Upper lobe of right lung (tissue), 1 donor: Measurements from ENCODE around the gene CD2BP2. TPM values are rescaled to one million over a fixed set of nuclear protein-coding genes. Genes with fewer than 3 reads are reported as not detected.

Experiments
- ATAC-seq: fragments of 200-7000 bp; cut with Tn5 transposase; one replicate; pipeline ENCODE4 v1.9.1; 2020; ENCODE audit warnings: mild to moderate bottlenecking, moderate library complexity
- DNase-seq: peaks from one replicate; pipeline ENCODE4 v3.0.0-alpha.2; 2020
- H3K27ac ChIP-seq: fragments of 200-600 bp; one replicate; pipeline ENCODE4 v1.8.0; 2022
- H3K27me3 ChIP-seq: fragments of 200-600 bp; one replicate; pipeline ENCODE4 v1.8.0; 2022; ENCODE audit warnings: mild to moderate bottlenecking
- H3K36me3 ChIP-seq: fragments of 200-600 bp; one replicate; pipeline ENCODE4 v1.8.0; 2022
- H3K4me1 ChIP-seq: fragments of 200-600 bp; one replicate; pipeline ENCODE4 v1.8.0; 2022
- H3K4me3 ChIP-seq: fragments of 200-600 bp; one replicate; pipeline ENCODE4 v1.8.0; 2022; ENCODE audit warnings: mild to moderate bottlenecking
- H3K9me3 ChIP-seq: fragments of 200-600 bp; one replicate; pipeline ENCODE4 v1.8.0; 2022
- CTCF ChIP-seq: fragments of 200-600 bp; IDR thresholded peaks from one replicate; pipeline ENCODE4 v1.8.0; 2022; ENCODE audit warnings: antibody characterized with exemption
- intact Hi-C: fragments of 100-400 bp; cut with DNase I; formaldehyde crosslinking; loops from one replicate; pipeline ENCODE4 v1.11.0; 2022
- total RNA-seq: library from RNA; stranded (reverse); fragmentation: NEBNext Ultra II Directional; extraction: Animal tissue kit (Norgen Biotek cat#: 25700); gene quantifications from one replicate; pipeline ENCODE4 v1.2.1, GENCODE V29; 2021
- donor health status: DM: no; HTN: yes; CAD: no; lungs with severe emphysema.

Gene CD2BP2
- total RNA-seq, 1 donor from 2014 or later, result 51.5 TPM

GRCh38 chr16:30380072-30380802 lies 25.1 kb upstream of the CD2BP2 start:
- no peak for TF ChIP-seq CTCF
- Histone ChIP-seq H3K27me3 (no peaks in the 10 kb centered on the region), H3K27ac (no peak overlapping the region)

DNA sequence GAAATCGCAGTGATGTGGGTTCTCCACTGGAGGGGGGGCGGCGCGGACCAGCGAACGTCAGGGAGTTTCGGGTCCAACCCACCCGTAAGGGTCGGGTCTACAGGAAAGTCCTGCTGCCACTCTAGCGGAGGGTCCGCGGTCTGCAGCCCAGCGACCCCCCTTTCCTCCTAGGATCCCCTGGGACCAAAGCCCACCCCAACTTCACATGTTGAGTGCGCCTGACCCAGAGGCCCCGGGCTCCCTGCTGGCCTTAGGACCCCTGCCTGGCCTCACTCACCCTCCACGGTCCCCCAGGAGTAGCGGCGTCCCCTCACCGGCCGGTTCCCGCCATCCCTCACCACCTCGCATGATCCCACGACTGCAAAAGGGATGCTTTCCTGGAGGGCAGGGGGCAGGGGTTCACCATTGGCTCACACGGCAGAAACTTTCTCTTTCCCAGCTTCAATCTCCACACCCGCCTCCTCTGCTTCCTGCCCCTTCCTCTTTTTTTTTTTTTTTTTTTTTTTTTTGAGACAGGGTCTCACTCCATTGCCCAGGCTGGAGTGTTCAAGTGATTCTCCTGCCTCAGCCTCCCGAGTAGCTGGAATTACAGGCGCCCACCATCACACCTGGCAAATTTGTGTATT lies 24.2 kb upstream of the CD2BP2 start:
- DNase-seq (peak; percentile 68), ATAC-seq (no peak)
- no peak for TF ChIP-seq CTCF
- no peaks in the 10 kb centered on the region for H3K36me3 ChIP-seq
- intact Hi-C loops, result no loop called here
- peaks cover 16% of the 10 kb centered on the region for H3K4me1 ChIP-seq
- peak overlapping the region; percentile 66 for H3K4me3 ChIP-seq
- no peaks in the 10 kb centered on the region for H3K9me3 ChIP-seq
- H3K27ac ChIP-seq, result peak overlapping the region; percentile 100
- H3K27me3 ChIP-seq, result no peaks in the 10 kb centered on the region

More at GRCh38 chr16:30380072-30380802, 25.1 kb upstream of the CD2BP2 start:
- Histone ChIP-seq H3K9me3 (no peaks in the 10 kb centered on the region), H3K4me3 (no peak overlapping the region), H3K4me1 (peaks cover 16% of the 10 kb centered on the region), H3K36me3 (no peaks in the 10 kb centered on the region)
- intact Hi-C loops, result no loop called here
- no peak for ATAC-seq
- DNase-seq, result no peak

DNA sequence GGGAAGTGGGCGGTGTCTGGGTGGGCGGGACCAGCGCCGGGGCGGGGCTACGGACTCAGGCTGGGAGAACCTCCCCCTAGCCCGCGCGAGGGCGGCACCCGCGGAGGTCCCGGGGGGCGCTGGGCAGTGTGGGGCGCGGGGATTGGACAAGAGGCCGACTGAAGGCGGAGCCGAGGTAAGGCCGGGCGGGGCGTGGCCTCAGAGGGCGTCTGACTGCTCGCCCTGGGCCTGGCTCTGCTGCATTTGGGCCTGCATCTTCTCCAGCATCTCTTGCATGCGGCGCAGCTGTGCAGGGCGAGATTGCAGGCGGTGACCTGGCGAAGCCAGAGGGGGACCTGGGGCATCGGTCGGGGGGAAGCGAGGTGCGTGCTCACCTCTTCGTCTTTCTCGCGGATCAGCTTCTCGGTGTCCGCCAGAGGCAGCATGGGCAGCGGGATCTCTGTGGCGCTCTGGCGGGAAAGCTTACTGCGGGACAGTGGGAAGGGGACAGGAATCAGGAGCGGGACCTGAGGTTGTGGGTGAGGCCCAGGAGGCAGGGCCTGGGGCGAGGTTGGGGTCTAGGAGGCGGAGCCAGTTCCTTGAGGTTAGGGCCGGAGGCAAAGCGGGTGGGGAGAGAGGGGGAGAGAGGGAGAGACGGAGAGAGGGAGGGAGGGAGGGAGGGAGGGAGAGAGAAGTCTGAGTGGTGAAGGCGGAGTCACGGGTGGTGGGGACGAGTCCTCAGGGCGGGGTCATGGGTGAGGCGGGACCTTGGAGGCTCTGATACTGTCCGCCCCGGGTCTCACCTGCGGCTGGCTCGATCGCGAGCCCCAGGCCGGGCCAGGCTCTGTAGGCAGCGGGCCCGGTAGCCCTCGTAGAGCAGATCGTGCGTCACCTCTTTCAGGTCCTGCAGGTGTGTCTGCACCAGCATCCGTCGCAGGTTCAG lies 23.4 kb upstream of the CD2BP2 start:
- no peak for TF ChIP-seq CTCF
- intact Hi-C loops, result no loop called here
- Histone ChIP-seq H3K27me3 (no peaks in the 10 kb centered on the region), H3K4me1 (peaks cover 16% of the 10 kb centered on the region), H3K9me3 (no peaks in the 10 kb centered on the region), H3K4me3 (peak overlapping the region; percentile 66), H3K36me3 (no peaks in the 10 kb centered on the region), H3K27ac (peak overlapping the region; percentile 100)
- peak; percentile 95 for ATAC-seq
- DNase-seq, result peak; percentile 100

DNA sequence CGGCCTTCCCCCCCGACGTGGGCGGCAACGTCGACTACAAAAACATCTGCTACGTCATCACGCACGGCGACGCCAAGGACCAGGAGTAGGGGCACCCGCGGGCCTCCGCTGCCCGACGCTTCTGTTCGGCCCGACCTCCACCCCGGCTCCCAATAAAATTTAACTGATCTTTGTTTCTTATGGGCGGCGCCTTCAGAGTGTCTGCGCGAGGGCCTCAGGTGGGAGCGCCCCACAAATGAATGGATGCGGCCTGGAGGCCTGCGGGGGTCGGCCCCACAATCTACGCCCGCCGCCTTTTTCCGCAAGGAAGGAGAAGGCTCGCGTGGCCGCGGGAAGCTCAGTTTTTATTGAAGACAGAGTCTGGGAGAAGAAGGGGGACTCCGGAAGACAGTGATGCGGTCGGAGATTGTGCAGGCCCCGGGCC lies 22.7 kb upstream of the CD2BP2 start:
- Histone ChIP-seq H3K9me3 (no peaks in the 10 kb centered on the region), H3K27me3 (no peaks in the 10 kb centered on the region), H3K27ac (peak overlapping the region; percentile 100), H3K4me1 (peaks cover 16% of the 10 kb centered on the region), H3K36me3 (no peaks in the 10 kb centered on the region), H3K4me3 (peak overlapping the region; percentile 66)
- peak; percentile 78 for ATAC-seq
- peak; percentile 98 for DNase-seq
- intact Hi-C loops, result no loop called here
- no peak for TF ChIP-seq CTCF

GRCh38 chr16:30377050-30377811 lies 22.1 kb upstream of the CD2BP2 start:
- TF ChIP-seq CTCF, result no peak

More at GRCh38 chr16:30377050-30377811, 22.1 kb upstream of the CD2BP2 start:
- no peaks in the 10 kb centered on the region for H3K36me3 ChIP-seq
- H3K27ac ChIP-seq, result peak overlapping the region; percentile 100
- DNase-seq (no peak), ATAC-seq (no peak)
- intact Hi-C loops, result no loop called here
- no peaks in the 10 kb centered on the region for H3K27me3 ChIP-seq
- H3K4me1 ChIP-seq, result peaks cover 16% of the 10 kb centered on the region
- H3K4me3 ChIP-seq, result peak overlapping the region; percentile 66
- H3K9me3 ChIP-seq, result no peaks in the 10 kb centered on the region
